Keratinocyte (primary cell): ENCODE data around the gene NEK6.

Source experiments
- CTCF ChIP-seq, 3 experiments: IDR thresholded peaks in 1 of 3; conservative IDR thresholded peaks in 1 of 3; optimal IDR thresholded peaks in 1 of 3; 2 replicates in 2 of 3; 3 replicates in 1 of 3; pipeline versions ENCODE3 to v1.5.1; 2011; ENCODE audit warnings: low read length in 3 of 3, mild to moderate bottlenecking in 3 of 3, moderate library complexity in 2 of 3, control low read depth in 1 of 3, inconsistent platforms in 1 of 3; ENCODE audit not compliant: insufficient read depth in 2 of 3; ENCODE audit errors: extremely low read depth in 1 of 3
- EZH2 ChIP-seq: IDR thresholded peaks from one replicate; pipeline ENCODE4 v1.6.1; 2012; ENCODE audit warnings: inconsistent platforms, mild to moderate bottlenecking, low read length, moderate library complexity

DNA sequence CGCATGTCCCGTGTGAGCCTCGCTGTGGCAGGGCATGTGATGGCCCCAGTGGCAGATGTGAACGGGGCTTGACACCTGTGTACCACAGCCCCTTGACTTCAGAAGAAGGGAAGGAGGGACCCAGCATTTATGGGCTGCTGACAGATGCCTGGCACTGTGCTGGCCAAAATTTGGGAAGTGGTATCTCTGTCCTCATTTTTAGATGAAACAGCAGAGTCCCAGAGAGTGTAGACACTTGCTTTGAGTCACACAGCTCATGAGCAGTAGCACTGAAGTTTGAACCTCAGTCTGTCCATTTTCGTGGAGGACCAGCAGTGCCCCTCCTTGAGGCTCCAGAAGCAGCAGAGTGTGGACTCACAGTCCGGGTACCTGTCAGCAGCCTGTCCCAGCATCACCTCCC lies 16.5 kb downstream of the NEK6 start:
- no peak for TF ChIP-seq EZH2
- TF ChIP-seq CTCF (optimal IDR thresholded peaks at IDR 0.05 in 1 of 3, IDR thresholded peaks at IDR 0.05 in 1 of 3, conservative IDR thresholded peaks at IDR 0.05 in 1 of 3; ENCODE audit: extremely low read depth in 1 of 3, insufficient read depth in 2 of 3, low read length in 3 of 3): no peak
